ENCODE measurements around the gene SHC2.

Gene SHC2

DNA sequence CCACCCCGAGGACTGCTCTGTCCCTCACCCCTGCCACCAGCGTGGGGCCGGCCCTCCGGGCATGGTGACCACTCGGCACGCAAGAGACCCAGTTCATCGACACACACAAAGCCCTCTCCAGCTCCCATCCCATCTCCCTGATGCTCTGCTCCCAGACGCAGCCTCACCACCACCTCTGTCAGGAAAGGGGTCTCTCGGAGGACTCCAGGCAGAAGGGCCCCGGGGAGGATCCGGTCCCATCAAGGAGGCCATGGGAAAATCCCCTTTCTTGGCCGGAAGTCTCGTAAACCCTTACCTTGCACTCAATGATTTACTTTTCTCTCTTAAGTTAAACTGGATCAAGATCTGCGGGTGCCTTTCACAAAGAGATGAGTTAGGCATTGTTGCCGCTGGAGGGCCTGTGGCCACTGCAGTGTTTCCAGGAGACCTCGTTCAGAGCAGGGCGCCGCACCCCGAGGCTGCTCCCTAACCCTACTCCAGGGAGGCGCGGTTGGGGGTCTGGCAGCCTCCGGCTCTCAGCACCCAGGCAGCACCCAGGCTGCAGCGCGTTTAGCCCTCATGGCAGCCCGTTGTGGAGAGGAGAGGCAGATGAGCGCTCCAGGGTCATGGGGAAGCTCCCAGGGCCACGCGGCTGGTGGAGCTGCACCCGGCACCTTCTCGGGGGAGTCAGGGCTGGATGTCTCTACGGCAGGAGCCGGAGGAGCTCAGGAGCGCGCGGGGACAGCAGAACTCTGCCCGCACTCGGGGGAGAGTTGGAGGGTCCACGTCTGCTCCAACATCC is 82.8 kb downstream of the SHC2 start:
- no peak overlapping the region for H3K4me3 ChIP-seq (replicated peaks; ENCODE audit: low read depth, low read length)
- TF ChIP-seq, protein P1, sequence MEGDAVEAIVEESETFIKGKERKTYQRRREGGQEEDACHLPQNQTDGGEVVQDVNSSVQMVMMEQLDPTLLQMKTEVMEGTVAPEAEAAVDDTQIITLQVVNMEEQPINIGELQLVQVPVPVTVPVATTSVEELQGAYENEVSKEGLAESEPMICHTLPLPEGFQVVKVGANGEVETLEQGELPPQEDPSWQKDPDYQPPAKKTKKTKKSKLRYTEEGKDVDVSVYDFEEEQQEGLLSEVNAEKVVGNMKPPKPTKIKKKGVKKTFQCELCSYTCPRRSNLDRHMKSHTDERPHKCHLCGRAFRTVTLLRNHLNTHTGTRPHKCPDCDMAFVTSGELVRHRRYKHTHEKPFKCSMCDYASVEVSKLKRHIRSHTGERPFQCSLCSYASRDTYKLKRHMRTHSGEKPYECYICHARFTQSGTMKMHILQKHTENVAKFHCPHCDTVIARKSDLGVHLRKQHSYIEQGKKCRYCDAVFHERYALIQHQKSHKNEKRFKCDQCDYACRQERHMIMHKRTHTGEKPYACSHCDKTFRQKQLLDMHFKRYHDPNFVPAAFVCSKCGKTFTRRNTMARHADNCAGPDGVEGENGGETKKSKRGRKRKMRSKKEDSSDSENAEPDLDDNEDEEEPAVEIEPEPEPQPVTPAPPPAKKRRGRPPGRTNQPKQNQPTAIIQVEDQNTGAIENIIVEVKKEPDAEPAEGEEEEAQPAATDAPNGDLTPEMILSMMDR (IDR thresholded peaks at IDR 0.05; ENCODE audit: low read depth, low read length, missing control alignments): peak; percentile 13
- DNase-seq (ENCODE audit: extremely low read depth, low read depth): no peak

- TF ChIP-seq, protein P1 (IDR thresholded peaks at IDR 0.05; ENCODE audit: low read depth, low read length, missing control alignments): no peak
Measured at GRCh38 chr19:376111-376470, 84.7 kb downstream of the SHC2 start.

DNA sequence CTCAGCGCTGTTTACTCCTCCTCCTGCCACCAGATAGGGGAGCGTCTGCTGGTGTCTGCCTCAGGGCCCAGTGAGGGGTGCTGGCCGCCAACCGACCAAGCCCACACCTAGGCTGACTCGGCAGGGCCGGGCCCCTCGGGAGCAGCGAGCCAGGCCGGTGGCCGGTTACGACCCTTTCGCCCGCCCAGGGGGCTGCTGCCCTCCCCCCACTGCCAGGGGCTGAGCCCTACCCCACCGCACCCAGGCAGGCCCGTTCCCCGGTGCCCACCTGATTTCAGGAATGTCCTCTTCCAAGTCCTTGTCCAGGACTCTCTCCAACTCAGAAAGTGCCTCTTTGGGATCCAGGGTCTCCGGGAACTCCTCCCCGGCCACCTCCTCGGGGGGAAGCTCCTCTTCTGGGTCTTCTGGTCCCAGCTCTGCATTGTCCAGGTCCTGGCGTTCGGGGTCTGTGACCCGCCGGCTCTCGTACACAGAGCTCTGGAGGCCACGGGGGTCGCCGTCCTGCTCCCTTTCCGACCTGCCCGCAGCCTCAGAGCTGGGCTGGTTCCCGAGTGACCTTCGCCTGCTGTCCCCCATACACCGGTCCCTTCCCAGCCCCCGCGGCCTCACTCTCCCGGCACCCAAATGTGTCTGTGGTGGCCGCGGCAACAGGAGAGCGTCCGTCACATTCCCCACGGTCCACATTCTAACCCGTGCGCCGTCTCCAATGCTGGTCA is 85.3 kb downstream of the SHC2 start:
- TF ChIP-seq, protein P1 (IDR thresholded peaks at IDR 0.05; ENCODE audit: low read depth, low read length, missing control alignments): no peak
- DNase-seq (ENCODE audit: extremely low read depth, low read depth): no peak
- H3K4me3 ChIP-seq (replicated peaks; ENCODE audit: low read depth, low read length): no peak overlapping the region

More at GRCh38 chr19:376111-376470, 84.7 kb downstream of the SHC2 start:
- no peak for DNase-seq (ENCODE audit: extremely low read depth, low read depth)
- H3K4me3 ChIP-seq (replicated peaks; ENCODE audit: low read depth, low read length): no peak overlapping the region

DNA sequence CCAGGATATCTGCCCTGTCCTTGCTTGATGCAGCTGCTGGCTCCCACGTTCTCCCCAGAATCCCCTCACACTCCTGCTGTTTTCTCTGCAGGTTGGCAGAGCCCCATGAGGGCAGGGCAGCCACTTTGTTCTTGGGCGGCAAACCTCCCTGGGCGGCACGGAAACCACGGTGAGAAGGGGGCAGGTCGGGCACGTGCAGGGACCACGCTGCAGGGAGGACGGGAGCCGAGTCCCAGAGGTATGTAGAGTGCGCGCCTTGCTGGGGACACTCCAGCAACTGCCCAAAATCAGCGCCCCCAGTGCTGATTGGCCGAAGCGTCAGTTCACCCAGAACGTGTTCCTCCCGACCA is 86.0 kb downstream of the SHC2 start:
- no peak for DNase-seq (ENCODE audit: extremely low read depth, low read depth)
- H3K4me3 ChIP-seq (replicated peaks; ENCODE audit: low read depth, low read length): no peak overlapping the region
- TF ChIP-seq, protein P1 (IDR thresholded peaks at IDR 0.05; ENCODE audit: low read depth, low read length, missing control alignments): no peak

- TF ChIP-seq, protein P1 (IDR thresholded peaks at IDR 0.05; ENCODE audit: low read depth, low read length, missing control alignments): no peak
- no peak overlapping the region for H3K4me3 ChIP-seq (replicated peaks; ENCODE audit: low read depth, low read length)
- no peak for DNase-seq (ENCODE audit: extremely low read depth, low read depth)
Measured at GRCh38 chr19:374183-374885, 86.5 kb downstream of the SHC2 start.

GRCh38 chr19:373391-374182 is 87.2 kb downstream of the SHC2 start:
- TF ChIP-seq, protein P1 (IDR thresholded peaks at IDR 0.05; ENCODE audit: low read depth, low read length, missing control alignments): no peak
- no peak overlapping the region for H3K4me3 ChIP-seq (replicated peaks; ENCODE audit: low read depth, low read length)
- DNase-seq (ENCODE audit: extremely low read depth, low read depth): no peak
